Esophagus muscularis mucosa (tissue), 4 donors: ENCODE measurements around the gene SLC6A9.

Experiments used
- EP300 ChIP-seq: sonication (generic); formaldehyde crosslinking; IDR thresholded peaks from one replicate; pipeline ENCODE4 v1.6.1; 2017; ENCODE audit warnings: antibody characterized with exemption
- POLR2A ChIP-seq: fragments of 450-650 bp; IDR thresholded peaks from one replicate; pipeline ENCODE4 v1.6.1; 2017; ENCODE audit warnings: antibody characterized with exemption, moderate library complexity, mild to moderate bottlenecking, low read depth
- TF ChIP-seq, protein P1 (sequence below), 3 experiments: fragments of 200-600 bp in 2 of 3; fragments of 450-650 bp in 1 of 3; sonication (generic) in 2 of 3; IDR thresholded peaks; one replicate each; pipeline ENCODE4 v1.5.1; 2017 to 2019; ENCODE audit warnings: antibody characterized with exemption in 3 of 3, mild to moderate bottlenecking in 2 of 3, moderate library complexity in 1 of 3

DNA sequence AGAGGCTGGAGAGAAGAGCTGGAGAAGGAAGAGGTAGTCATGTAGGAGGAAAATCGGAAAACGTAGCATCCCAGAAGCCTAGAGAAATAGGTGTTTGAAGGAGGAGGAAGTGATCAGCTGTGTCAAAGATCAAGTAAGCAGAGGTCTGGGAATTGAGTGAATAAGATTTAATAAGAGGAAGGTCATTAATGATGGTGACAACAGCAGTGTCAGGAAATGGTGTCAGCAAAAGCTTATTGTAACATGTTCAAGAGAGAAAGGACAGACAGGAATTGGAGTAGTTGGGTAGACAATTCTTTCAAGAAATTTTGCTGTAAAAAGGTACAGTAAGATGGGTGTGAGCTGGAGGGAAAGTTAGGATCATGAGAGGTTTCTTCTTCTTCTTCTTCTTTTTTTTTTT lies 41.6 kb upstream of the SLC6A9 start:
- TF ChIP-seq, protein P1, sequence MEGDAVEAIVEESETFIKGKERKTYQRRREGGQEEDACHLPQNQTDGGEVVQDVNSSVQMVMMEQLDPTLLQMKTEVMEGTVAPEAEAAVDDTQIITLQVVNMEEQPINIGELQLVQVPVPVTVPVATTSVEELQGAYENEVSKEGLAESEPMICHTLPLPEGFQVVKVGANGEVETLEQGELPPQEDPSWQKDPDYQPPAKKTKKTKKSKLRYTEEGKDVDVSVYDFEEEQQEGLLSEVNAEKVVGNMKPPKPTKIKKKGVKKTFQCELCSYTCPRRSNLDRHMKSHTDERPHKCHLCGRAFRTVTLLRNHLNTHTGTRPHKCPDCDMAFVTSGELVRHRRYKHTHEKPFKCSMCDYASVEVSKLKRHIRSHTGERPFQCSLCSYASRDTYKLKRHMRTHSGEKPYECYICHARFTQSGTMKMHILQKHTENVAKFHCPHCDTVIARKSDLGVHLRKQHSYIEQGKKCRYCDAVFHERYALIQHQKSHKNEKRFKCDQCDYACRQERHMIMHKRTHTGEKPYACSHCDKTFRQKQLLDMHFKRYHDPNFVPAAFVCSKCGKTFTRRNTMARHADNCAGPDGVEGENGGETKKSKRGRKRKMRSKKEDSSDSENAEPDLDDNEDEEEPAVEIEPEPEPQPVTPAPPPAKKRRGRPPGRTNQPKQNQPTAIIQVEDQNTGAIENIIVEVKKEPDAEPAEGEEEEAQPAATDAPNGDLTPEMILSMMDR (IDR thresholded peaks at IDR 0.05) = no peak
- TF ChIP-seq POLR2A (no peak), EP300 (no peak)
